GM12873 (cell line): ENCODE data around the gene ABHD11.

ENCODE experiments used
- CTCF ChIP-seq: IDR thresholded peaks from 2 replicates; pipeline ENCODE4 v1.5.1; 2012; ENCODE audit warnings: low read depth, mild to moderate bottlenecking, moderate library complexity, low read length, control low read depth; ENCODE audit not compliant: insufficient read depth; ENCODE audit errors: missing control alignments

Gene ABHD11

GRCh38 chr7:73740771-73741170 is 2.2 kb upstream of the ABHD11 start:
- TF ChIP-seq CTCF, result no peak

- TF ChIP-seq CTCF, result no peak
Measured at GRCh38 chr7:73740212-73740611, 1.6 kb upstream of the ABHD11 start.

- TF ChIP-seq CTCF, result no peak
Measured at GRCh38 chr7:73739387-73739767, 775 bp upstream of the ABHD11 start.

- no peak for TF ChIP-seq CTCF
Measured at GRCh38 chr7:73738220-73738611, 386 bp downstream of the ABHD11 start.

- no peak for TF ChIP-seq CTCF
Measured at GRCh38 chr7:73737491-73738219, 947 bp downstream of the ABHD11 start.

GRCh38 chr7:73736885-73737284 is 1.7 kb downstream of the ABHD11 start:
- TF ChIP-seq CTCF, result no peak

- TF ChIP-seq CTCF, result no peak
Measured at GRCh38 chr7:73735528-73735905, 3.1 kb downstream of the ABHD11 start.
